MG63 (cell line): ENCODE data around the gene CDH4. TPM values are rescaled to one million over a fixed set of nuclear protein-coding genes. Genes with fewer than 3 reads are reported as not detected.

Experiments used
- DNase-seq: peaks from one replicate; pipeline ENCODE4 v3.0.0-alpha.2; 2020
- H3K27me3 ChIP-seq: fragments of 250-450 bp; sonication (Bioruptor Pico); 2 replicates; pipeline ENCODE4 v1.5.1; 2020; ENCODE audit warnings: mild to moderate bottlenecking, moderate library complexity
- H3K36me3 ChIP-seq: fragments of 250-450 bp; sonication (Bioruptor Pico); 2 replicates; pipeline ENCODE4 v1.5.1; 2020; ENCODE audit warnings: mild to moderate bottlenecking, moderate library complexity
- H3K4me3 ChIP-seq: fragments of 250-450 bp; sonication (Bioruptor Pico); 2 replicates; pipeline ENCODE4 v1.5.1; 2020; ENCODE audit warnings: mild to moderate bottlenecking, moderate library complexity
- H3K9me3 ChIP-seq: fragments of 250-450 bp; sonication (Bioruptor Pico); 2 replicates; pipeline ENCODE4 v1.5.1; 2020; ENCODE audit warnings: mild to moderate bottlenecking, moderate library complexity
- total RNA-seq: library from RNA; depleted of rRNA; stranded (reverse); fragments of >200 nt; shearing (Covaris generic); gene quantifications from 2 replicates; pipeline ENCODE4 v1.2.3, GENCODE V29; 2014; ENCODE audit warnings: low replicate concordance

CDH4 gene
- total RNA-seq, 1 experiment from 2014 or later = not detected

GRCh38 chr20:61839223-61839911 lies 587.3 kb downstream of the CDH4 start:
- H3K4me3 ChIP-seq = no peak overlapping the region
- H3K36me3 ChIP-seq = no peaks in the 10 kb centered on the region
- no peaks in the 10 kb centered on the region for H3K9me3 ChIP-seq
- DNase-seq = no peak
- H3K27me3 ChIP-seq = no peaks in the 10 kb centered on the region

DNA sequence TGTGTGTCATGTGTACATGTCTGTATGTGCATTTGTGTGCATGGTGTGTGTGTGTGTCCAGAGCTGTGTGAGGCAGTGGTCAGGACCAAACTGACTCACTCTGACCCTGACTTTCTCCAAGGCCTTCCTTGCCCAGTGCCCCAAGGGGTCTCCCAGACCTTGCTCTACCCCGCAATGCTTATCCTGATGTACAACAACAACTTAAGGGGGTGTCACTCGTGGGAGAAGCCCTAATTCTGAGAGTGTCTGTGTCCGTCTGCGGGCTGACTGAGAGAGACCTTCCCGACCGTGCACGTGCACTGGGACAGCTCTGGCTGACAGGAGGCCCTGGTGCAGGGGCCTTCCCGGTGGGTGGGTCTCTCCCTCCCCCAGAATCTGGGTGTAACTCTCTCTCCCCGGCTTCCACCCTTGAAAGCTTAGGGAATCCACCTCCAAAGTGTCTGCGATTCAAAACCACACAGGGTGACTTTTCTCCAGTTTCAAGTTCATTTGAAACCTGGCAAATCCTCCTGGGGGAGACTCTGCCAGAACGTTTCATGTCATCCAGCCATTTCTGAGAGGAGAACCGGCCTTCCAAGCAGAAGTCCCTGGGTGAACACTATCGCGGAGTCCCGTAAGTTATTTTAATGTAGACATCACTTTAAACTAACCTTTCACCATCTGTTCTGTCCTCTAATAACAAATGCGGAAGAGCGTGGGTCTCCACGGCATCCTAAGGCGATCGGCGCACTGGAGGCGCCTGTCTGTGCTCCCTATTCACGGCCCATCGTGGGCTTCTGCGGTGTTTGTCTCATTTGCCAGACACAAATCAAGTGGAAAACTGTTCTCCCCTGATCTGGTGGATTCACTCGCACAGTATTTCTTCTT lies 588.1 kb downstream of the CDH4 start:
- no peaks in the 10 kb centered on the region for H3K36me3 ChIP-seq
- H3K4me3 ChIP-seq = no peak overlapping the region
- no peaks in the 10 kb centered on the region for H3K27me3 ChIP-seq
- no peak for DNase-seq
- no peaks in the 10 kb centered on the region for H3K9me3 ChIP-seq

DNA sequence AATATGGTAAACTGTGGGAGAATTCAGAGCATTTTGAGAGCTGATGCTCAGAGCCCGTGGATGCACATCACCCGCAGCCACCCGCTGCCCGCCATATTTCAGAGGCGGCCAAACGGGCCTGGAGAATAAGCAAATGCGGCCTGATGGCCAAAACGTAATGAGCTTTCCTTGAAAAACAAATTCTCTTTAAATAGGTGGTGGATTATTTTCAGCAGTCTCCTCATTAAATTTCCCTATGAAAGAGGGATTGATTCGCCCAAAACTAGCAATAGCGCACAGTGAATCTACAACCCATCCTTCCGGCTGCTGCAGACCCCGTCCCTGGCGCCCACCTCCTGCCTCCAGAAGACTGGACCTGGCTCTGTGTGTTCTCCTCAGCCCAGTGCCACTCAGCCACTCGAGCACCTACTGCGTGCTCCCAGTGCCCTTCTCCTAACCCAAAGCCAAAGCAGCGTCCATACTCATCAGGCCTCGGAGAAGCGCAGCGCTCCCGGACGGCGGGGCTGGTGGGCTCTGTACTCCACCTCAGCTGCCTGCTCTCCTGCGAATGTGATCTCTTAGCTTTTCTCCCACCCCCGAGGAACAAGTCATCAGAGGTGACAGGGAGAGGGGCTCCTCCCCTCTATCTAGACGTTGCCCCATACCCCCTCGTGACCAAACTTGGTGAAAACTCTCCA lies 588.9 kb downstream of the CDH4 start:
- no peaks in the 10 kb centered on the region for H3K9me3 ChIP-seq
- no peak for DNase-seq
- H3K36me3 ChIP-seq = no peaks in the 10 kb centered on the region
- H3K4me3 ChIP-seq = no peak overlapping the region
- H3K27me3 ChIP-seq = no peaks in the 10 kb centered on the region

DNA sequence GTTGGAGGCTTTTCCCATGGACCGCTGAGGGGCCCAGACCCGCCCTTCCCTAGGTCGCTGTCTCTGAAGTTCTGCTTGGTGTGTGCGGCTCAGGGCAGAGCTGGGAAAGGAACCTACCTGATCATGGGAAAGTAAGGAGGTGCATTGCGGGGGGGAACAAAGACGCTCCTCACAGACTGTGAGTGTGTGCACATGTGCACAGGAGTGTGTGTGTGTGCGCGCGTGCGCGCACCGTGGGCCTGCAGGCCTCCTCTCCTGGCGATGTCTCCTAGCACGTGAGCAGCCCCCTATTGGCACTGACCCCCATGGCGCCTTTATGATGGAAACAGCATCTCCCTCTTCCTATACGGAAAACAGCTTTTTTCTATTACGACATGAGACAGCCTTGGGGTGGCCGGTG lies 589.5 kb downstream of the CDH4 start:
- Histone ChIP-seq H3K36me3 (no peaks in the 10 kb centered on the region), H3K9me3 (no peaks in the 10 kb centered on the region), H3K4me3 (no peak overlapping the region), H3K27me3 (no peaks in the 10 kb centered on the region)
- DNase-seq = no peak

DNA sequence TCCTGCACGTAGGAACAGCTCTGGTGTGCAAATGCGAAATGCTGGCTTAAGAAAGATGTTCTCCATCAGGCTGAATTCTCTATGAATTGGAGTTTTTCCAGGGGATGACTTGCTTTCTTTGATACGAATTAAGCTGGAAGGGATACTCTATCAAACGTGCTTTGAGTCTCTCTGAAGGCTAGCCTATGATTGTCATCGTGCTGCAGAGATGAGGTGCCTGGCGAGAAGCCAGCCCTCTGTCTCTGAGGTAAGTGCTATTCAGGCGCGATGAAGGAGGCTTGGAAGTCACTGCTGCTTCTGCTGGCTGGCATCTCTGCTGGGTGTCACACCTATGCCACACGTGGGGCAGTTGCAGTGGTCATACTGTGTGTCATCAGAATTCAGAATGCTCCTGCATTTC lies 589.9 kb downstream of the CDH4 start:
- no peak overlapping the region for H3K4me3 ChIP-seq

DNA sequence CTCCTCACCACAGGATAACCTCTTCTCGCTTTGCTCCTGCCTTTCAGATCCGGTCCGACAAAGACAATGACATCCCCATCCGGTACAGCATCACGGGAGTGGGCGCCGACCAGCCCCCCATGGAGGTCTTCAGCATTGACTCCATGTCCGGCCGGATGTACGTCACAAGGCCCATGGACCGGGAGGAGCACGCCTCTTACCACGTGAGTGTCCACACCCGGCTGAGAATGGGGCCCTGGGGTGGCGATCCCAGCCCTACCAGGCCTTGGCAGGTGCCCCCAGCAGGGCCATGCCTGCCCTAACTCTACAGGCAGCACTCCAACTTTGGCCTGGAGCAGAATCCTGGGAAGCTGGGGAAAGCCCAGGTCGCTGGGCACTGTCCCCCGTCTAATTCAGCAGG lies 592.6 kb downstream of the CDH4 start:
- H3K27me3 ChIP-seq = no peaks in the 10 kb centered on the region
- H3K4me3 ChIP-seq = no peak overlapping the region
- DNase-seq = no peak
- no peaks in the 10 kb centered on the region for H3K9me3 ChIP-seq
- no peaks in the 10 kb centered on the region for H3K36me3 ChIP-seq

More for the DNA sequence above, 589.9 kb downstream of the CDH4 start:
- no peaks in the 10 kb centered on the region for H3K36me3 ChIP-seq
- no peaks in the 10 kb centered on the region for H3K27me3 ChIP-seq
- no peak for DNase-seq
- no peaks in the 10 kb centered on the region for H3K9me3 ChIP-seq

DNA sequence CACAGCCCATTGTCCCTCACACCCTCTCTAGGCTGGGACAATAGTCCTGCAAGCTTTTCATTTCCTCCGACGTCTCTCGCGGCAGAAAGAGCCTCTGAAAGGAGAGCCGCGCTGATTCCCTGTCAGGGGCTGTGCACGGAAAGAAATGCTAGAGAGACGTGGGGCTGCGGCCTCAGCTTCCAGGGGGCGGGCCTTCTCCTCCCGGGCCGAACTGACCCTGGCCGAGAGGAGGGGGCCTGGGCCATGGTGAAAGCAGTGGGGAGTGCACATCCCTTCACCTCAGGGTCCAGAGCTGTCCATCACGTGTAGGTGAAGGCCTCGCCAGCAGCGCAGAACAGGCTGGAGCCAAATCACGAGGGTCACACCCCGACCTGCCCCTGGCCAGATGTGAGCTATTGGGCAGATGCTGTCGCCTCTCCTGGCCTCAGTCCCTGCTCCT lies 593.2 kb downstream of the CDH4 start:
- DNase-seq = no peak
- Histone ChIP-seq H3K9me3 (no peaks in the 10 kb centered on the region), H3K27me3 (no peaks in the 10 kb centered on the region), H3K36me3 (no peaks in the 10 kb centered on the region), H3K4me3 (no peak overlapping the region)

DNA sequence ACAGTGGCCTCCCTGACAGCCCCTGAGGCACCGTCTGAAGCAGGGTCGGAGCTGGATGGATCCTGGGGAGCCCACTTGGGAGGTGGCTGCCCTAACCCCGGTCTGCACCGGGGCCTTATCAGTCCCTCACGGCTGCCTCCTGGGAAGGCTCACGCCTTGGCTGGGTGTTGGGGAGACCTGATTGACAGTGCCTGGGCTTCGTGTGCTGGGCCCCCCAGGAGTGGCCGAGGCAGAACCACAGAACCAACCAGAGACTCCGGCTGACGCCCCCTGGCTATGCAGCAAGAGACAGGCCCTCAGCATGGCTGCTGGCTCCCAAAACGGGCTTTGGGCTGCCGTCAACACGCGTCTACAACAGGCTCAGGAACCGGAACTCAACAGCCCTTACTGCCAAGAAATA lies 594.0 kb downstream of the CDH4 start:
- H3K27me3 ChIP-seq = no peaks in the 10 kb centered on the region

DNA sequence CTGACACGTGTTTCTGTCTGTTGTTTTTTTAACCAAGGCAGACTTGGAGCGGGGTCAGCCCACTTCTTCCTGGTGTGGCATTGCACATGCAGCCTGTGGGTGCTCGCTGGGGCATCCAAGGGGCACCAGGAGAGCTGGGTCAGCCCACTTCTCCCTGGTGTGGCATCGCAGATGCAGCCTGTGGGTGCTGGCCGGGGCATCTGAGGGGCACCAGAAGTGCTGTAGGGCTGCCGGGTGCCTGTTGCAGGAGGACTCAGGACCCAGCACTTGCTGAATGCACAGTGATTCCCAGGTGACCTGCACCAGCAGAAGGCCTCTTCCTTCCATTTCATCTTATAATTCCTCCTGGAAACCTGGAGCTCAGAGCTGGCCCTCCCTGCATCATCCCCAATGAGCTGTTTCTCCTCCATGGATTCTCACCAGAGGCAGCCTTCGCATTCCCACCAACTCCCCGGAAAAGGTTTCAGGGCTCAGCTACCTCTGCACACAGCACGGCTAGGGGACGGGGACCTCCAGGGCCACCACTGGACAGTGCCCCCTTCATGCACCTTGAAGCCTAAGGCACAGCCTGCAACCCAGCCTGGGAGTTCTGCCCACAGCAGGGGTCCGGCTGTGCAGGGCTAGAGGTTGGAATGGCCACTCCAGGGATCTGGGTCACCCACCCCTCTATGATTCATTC lies 594.8 kb downstream of the CDH4 start:
- no peaks in the 10 kb centered on the region for H3K36me3 ChIP-seq
- H3K27me3 ChIP-seq = no peaks in the 10 kb centered on the region
- DNase-seq = no peak
- no peaks in the 10 kb centered on the region for H3K9me3 ChIP-seq
- H3K4me3 ChIP-seq = no peak overlapping the region

More for the DNA sequence above, 594.0 kb downstream of the CDH4 start:
- Histone ChIP-seq H3K9me3 (no peaks in the 10 kb centered on the region), H3K4me3 (no peak overlapping the region), H3K36me3 (no peaks in the 10 kb centered on the region)
- DNase-seq = no peak

DNA sequence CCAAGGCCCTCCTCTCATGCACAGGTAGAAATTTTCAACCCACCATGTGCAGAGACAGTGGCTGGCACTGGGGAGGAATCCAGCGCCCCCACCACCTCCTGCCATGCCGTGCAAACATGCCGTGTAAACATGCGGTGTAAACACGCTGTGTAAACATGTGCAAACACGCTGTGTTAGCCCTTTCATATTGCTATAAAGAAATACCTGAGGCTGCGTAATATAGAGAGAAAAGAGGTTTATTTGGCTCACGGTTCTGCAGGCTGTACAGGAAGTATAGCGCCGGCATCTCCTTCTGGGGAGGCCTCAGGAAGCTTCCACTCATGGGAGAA lies 595.3 kb downstream of the CDH4 start:
- Histone ChIP-seq H3K9me3 (no peaks in the 10 kb centered on the region), H3K27me3 (no peaks in the 10 kb centered on the region), H3K4me3 (no peak overlapping the region), H3K36me3 (no peaks in the 10 kb centered on the region)
- no peak for DNase-seq

DNA sequence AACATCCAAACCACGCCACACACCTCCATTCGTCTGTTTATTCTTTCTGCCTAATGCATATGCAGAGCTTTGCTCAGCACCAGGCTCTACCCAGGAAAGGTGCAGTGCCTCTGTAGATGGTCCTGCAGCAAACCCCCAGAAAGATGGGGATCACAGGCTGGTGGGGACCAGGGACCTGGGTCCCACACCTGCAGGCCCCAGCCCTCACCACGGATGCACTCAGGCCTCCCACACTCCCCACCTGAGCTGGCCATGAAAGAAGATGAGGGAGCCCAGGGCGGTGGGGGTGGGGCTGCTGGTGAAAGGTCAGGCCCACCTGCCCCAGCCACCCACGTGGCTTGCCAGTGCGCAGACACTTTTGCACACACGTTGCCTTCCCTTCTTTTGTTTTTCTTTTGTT lies 595.9 kb downstream of the CDH4 start:
- no peaks in the 10 kb centered on the region for H3K36me3 ChIP-seq
- no peaks in the 10 kb centered on the region for H3K27me3 ChIP-seq
- H3K4me3 ChIP-seq = no peak overlapping the region
- no peaks in the 10 kb centered on the region for H3K9me3 ChIP-seq
- no peak for DNase-seq

DNA sequence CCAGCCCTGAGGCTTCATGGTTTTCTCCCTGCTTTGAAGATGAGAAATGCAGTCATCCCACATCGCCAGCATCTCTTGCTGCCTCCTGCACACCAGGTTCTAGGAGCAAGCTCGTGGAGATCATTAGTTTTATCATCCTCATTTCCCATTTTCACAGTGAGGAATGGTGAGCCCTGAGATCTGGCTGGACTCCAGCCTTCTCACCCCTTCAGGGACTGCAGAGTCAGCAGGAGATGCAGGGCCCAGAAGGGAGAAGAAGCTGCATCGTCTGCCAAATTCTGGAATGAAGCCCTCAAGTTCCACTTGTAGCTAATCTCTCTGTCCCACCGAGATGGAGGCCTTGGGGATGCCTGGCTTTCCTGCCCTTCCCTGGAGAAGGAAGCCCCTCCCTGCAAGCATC lies 596.8 kb downstream of the CDH4 start:
- no peak for DNase-seq
- Histone ChIP-seq H3K9me3 (no peaks in the 10 kb centered on the region), H3K4me3 (no peak overlapping the region), H3K27me3 (no peaks in the 10 kb centered on the region), H3K36me3 (no peaks in the 10 kb centered on the region)

DNA sequence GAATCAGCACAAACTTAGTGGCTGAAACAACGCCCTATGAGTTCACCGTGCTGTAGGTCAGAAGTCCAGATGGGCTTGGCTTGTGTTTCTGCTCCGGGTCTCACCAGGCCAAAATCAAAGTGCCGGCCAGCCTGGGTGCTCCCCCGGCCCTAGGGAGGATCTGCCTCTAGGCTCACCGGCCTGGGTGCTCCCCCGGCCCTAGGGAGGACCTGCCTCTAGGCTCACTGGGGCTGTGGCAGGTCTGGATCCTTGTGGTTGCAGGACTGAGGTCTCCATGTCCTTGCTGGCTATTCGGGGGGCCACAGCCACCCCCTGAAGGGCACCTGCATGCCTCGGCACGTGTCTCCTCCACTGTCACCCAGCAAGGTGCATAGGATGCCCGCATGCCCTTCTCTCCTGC lies 597.3 kb downstream of the CDH4 start:
- no peak overlapping the region for H3K4me3 ChIP-seq
- no peak for DNase-seq
- H3K9me3 ChIP-seq = no peaks in the 10 kb centered on the region
- H3K36me3 ChIP-seq = no peaks in the 10 kb centered on the region
- H3K27me3 ChIP-seq = no peaks in the 10 kb centered on the region

DNA sequence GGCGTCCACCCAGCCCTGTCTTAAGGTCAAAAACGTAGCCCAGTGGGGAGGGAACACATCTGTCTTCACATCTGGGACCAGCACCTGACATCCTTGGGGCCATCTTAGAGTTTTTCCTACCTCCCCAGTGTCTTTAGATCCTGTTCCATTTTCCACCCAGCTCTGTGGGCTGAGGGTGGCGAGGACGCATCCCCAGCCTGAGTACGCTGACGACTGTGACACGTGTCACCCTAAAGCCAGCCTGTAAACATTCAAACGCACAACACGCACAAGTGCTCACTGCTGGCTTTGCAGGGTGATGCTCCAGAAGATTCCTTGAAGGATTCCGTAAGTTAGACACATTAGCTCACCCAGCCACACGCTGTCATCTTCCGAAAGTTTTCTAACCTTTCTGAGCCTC lies 597.8 kb downstream of the CDH4 start:
- no peak overlapping the region for H3K4me3 ChIP-seq

DNA sequence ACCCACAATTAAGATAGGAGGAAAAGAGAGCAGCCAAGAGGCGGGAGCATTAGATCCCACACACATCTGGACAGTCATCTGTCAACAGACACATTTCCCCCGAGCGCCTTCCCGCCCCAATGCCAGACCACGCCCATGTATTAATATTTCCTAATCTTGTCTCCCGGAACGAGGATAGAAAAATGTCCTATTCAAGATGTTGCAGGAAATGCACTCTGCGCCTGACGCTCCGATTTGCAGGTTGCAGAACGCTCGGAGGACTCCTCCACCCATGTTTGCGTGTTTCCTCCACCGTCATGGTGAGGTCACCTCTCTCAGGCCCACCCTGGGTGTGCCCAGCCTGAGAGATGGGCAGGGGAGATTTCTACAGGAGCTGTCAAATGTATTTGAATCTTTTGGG lies 598.4 kb downstream of the CDH4 start:
- no peak overlapping the region for H3K4me3 ChIP-seq
- H3K36me3 ChIP-seq = no peaks in the 10 kb centered on the region
- H3K27me3 ChIP-seq = no peaks in the 10 kb centered on the region; the same call in 1 of the 2 replicates
- H3K9me3 ChIP-seq = no peaks in the 10 kb centered on the region
- DNase-seq = no peak

More for the DNA sequence above, 597.8 kb downstream of the CDH4 start:
- H3K9me3 ChIP-seq = no peaks in the 10 kb centered on the region
- DNase-seq = no peak
- no peaks in the 10 kb centered on the region for H3K36me3 ChIP-seq
- no peaks in the 10 kb centered on the region for H3K27me3 ChIP-seq

GRCh38 chr20:61850926-61851900 lies 599.2 kb downstream of the CDH4 start:
- no peak overlapping the region for H3K4me3 ChIP-seq
- no peaks in the 10 kb centered on the region for H3K9me3 ChIP-seq
- no peaks in the 10 kb centered on the region for H3K36me3 ChIP-seq
- H3K27me3 ChIP-seq = no peaks in the 10 kb centered on the region; the same call in 1 of the 2 replicates
- no peak for DNase-seq
